ENCODE measurements around the gene ZNF101.

The ZNF101 gene

GRCh38 chr19:19650331-19650730 lies 18.3 kb upstream of the ZNF101 start:
- Histone ChIP-seq H3K27ac (no peak overlapping the region), H3K27me3 (ENCODE audit: insufficient read depth, low read depth, severe bottlenecking) (no peaks in the 10 kb centered on the region), H3K4me3 (ENCODE audit: low read depth, low read length) (no peak overlapping the region), H3K36me3 (peaks cover 84% of the 10 kb centered on the region), H3K9me3 (ENCODE audit: severe bottlenecking) (no peaks in the 10 kb centered on the region)
- no peak for TF ChIP-seq CTCF (IDR thresholded peaks at IDR 0.05; ENCODE audit: low read depth, low read length)
- no peak for DNase-seq

- no peak overlapping the region for H3K27ac ChIP-seq
- no peak for TF ChIP-seq CTCF (IDR thresholded peaks at IDR 0.05; ENCODE audit: low read depth, low read length)
Observed at GRCh38 chr19:19651076-19651475, 17.6 kb upstream of the ZNF101 start.

GRCh38 chr19:19652482-19653295 lies 15.9 kb upstream of the ZNF101 start:
- H3K4me3 ChIP-seq (ENCODE audit: low read depth, low read length) = no peak overlapping the region
- no peaks in the 10 kb centered on the region for H3K27me3 ChIP-seq (ENCODE audit: insufficient read depth, low read depth, severe bottlenecking)
- TF ChIP-seq CTCF (IDR thresholded peaks at IDR 0.05; ENCODE audit: low read depth, low read length) = no peak
- no peak overlapping the region for H3K27ac ChIP-seq
- DNase-seq = no peak
- H3K9me3 ChIP-seq (ENCODE audit: severe bottlenecking) = no peaks in the 10 kb centered on the region
- H3K36me3 ChIP-seq = peaks cover 89% of the 10 kb centered on the region

More at GRCh38 chr19:19651076-19651475, 17.6 kb upstream of the ZNF101 start:
- H3K9me3 ChIP-seq (ENCODE audit: severe bottlenecking) = no peaks in the 10 kb centered on the region
- no peak for DNase-seq
- H3K36me3 ChIP-seq = peaks cover 84% of the 10 kb centered on the region
- H3K27me3 ChIP-seq (ENCODE audit: insufficient read depth, low read depth, severe bottlenecking) = no peaks in the 10 kb centered on the region
- no peak overlapping the region for H3K4me3 ChIP-seq (ENCODE audit: low read depth, low read length)

GRCh38 chr19:19653597-19654147 lies 15.0 kb upstream of the ZNF101 start:
- no peak for TF ChIP-seq CTCF (IDR thresholded peaks at IDR 0.05; ENCODE audit: low read depth, low read length)

GRCh38 chr19:19654441-19654840 lies 14.2 kb upstream of the ZNF101 start:
- no peak for TF ChIP-seq CTCF (IDR thresholded peaks at IDR 0.05; ENCODE audit: low read depth, low read length)

More at GRCh38 chr19:19653597-19654147, 15.0 kb upstream of the ZNF101 start:
- Histone ChIP-seq H3K9me3 (ENCODE audit: severe bottlenecking) (no peaks in the 10 kb centered on the region), H3K27ac (no peak overlapping the region), H3K27me3 (ENCODE audit: insufficient read depth, low read depth, severe bottlenecking) (no peaks in the 10 kb centered on the region), H3K4me3 (ENCODE audit: low read depth, low read length) (no peak overlapping the region), H3K36me3 (peaks cover 93% of the 10 kb centered on the region)
- DNase-seq = no peak

More at GRCh38 chr19:19654441-19654840, 14.2 kb upstream of the ZNF101 start:
- peaks cover 98% of the 10 kb centered on the region for H3K36me3 ChIP-seq
- H3K4me3 ChIP-seq (ENCODE audit: low read depth, low read length) = no peak overlapping the region
- H3K9me3 ChIP-seq (ENCODE audit: severe bottlenecking) = no peaks in the 10 kb centered on the region
- H3K27ac ChIP-seq = no peak overlapping the region
- DNase-seq = no peak
- no peaks in the 10 kb centered on the region for H3K27me3 ChIP-seq (ENCODE audit: insufficient read depth, low read depth, severe bottlenecking)
